GM21737 (cell line): ENCODE data around the gene HOXD10.

ENCODE experiments used
- ATAC-seq: cut with Tn5 transposase; IDR thresholded peaks from one replicate; pipeline ENCODE4 v1.9.1; 2021; ENCODE audit warnings: mild to moderate bottlenecking, moderate library complexity; ENCODE audit not compliant: unreplicated experiment

The HOXD10 gene

DNA sequence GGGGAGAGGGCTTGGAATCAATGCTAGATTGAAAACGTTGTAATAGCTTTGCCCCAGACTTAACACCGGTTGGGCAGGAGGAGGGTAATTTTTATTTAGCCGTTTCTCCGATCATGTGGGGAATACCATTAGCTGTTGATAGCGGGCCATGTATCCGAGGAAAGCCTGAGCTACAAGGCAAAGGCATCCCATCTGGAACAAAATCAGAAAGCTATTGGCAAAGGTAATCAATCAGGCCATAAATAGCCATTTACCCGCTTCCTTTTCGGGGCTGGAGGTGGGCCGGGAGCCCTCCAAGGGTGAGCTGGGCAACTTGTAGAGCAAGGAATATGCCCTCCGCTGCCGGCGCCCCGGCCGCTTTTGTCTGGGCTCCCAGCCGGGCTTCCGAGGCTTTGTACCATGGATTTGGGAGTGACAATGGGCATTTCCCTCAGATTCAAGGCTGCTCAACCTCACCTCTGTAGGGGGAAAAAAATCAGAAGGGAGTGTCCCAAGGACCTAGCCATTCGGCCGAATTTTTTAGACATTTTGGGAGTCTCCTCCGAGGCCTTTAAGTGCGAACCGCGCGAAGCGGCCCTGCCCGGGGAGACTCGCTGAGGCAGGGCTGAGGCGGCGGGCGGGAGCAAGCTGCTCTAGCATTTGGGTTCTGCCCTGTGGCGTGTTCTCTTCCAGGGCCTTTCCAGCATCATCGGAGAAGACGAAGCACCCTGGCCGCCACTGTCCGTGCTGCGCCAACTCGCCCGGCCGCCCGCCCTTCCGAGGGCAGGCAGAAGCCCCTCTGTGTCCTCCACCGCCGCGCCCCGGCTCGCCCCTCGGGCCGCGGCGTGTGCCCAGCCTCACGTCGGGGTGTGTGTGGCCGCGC is 4.8 kb downstream of the HOXD10 start:
- no peak for ATAC-seq

DNA sequence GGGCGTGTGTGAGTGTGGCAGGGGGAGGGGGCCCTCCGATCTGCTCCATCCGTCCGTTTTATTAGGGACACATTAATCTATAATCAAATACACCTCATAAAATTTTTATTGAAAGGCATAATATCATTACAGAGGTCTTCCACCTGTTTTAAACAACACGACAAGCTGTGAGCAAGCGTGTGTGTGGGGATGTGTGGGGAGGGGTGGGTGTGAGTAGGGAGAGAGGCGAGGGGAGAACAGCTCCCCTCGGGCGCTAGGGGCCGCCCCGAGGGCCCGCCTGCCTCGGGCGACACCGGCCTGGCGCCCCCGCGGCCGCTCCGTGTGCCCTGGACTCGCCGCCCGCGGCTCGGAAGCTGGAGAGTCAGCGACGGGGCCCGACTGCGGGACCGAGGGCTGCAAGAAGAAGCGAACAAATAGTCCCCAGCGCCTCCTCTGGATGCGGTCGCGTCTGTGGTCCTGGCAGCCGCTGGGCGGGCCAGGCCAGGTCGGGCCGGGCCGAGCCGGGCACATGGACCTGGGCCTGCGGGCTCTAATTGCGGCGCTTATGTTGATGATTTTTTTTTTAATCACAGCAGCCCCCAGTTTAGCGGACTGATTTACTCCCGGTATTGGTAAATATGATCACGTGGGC is 5.6 kb downstream of the HOXD10 start:
- ATAC-seq, result no peak

DNA sequence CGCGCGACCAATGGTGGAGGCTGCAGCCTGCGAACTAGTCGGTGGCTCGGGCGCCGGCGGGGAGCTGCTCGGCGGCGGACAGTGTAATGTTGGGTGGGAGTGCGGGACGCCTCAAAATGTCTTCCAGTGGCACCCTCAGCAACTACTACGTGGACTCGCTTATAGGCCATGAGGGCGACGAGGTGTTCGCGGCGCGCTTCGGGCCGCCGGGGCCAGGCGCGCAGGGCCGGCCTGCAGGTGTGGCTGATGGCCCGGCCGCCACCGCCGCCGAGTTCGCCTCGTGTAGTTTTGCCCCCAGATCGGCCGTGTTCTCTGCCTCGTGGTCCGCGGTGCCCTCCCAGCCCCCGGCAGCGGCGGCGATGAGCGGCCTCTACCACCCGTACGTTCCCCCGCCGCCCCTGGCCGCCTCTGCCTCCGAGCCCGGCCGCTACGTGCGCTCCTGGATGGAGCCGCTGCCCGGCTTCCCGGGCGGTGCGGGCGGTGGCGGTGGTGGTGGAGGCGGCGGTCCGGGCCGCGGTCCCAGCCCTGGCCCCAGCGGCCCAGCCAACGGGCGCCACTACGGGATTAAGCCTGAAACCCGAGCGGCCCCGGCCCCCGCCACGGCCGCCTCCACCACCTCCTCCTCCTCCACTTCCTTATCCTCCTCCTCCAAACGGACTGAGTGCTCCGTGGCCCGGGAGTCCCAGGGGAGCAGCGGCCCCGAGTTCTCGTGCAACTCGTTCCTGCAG is 6.3 kb downstream of the HOXD10 start, which contains the start of gene HOXD9:
Gene HOXD9, plus strand, starts transcription at position 37 of the 728 bp plus-strand sequence. Its CDS starts 50 bp downstream, at position 87.
- ATAC-seq, result no peak

DNA sequence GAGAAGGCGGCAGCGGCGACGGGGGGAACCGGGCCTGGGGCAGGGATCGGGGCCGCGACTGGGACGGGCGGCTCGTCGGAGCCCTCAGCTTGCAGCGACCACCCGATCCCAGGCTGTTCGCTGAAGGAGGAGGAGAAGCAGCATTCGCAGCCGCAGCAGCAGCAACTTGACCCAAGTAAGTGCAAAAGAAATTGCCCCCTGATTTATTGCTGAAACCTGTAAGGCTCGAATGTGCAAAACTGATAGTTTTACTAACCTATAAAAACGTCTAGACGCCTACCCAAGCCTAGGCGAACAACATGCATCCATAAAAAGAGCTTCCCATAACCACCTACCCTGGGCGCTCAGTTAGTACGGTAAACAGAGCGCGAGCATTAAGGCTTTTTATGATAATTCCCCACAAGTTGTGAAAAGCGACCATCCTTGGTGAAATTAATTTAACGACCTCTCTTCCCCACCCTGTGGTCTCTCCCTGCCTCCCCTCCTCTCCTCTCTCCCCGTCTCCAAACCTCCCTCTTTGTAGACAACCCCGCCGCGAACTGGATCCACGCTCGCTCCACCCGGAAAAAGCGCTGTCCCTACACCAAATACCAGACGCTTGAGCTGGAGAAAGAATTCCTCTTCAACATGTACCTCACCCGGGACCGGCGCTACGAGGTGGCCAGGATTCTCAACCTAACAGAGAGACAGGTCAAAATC is 7.0 kb downstream of the HOXD10 start:
- no peak for ATAC-seq

DNA sequence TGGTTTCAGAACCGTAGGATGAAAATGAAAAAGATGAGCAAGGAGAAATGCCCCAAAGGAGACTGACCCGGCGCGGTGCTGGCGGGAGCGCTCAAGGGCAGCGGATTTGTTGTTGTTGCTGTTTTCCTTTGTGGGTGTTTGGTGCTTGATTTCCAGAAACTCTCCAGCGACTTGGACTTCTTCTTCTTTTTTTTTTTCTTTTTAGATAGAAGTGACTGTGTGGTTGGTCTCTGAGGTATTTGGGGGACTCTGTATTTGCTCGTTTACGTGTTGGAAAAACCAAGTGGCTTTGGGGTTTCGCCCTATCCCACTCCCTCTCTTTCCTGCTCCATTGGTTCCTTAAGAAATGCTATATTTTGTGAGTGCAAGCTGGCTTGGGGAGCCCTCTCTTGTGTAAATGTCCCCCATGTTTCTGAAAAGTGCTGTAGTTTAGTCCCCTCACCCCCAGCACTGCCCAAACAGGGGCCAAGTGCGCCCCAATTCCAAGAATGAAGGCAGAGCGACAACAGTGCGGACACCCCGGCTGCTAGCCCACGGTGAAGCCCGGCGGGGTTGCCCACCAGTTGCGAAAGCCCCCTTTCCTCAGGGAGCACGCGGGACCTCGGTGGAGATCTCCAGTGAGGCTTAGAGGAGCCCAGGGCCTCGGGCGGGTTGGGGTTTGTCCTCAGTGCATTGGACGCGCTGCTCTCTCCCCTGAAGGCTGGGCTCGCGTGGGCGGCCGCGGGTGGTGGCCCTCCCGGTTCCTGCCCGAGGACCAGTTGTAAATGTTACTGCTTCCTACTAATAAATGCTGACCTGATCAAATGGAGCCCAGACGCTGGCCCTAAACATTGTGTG is 7.8 kb downstream of the HOXD10 start:
- ATAC-seq, result no peak

DNA sequence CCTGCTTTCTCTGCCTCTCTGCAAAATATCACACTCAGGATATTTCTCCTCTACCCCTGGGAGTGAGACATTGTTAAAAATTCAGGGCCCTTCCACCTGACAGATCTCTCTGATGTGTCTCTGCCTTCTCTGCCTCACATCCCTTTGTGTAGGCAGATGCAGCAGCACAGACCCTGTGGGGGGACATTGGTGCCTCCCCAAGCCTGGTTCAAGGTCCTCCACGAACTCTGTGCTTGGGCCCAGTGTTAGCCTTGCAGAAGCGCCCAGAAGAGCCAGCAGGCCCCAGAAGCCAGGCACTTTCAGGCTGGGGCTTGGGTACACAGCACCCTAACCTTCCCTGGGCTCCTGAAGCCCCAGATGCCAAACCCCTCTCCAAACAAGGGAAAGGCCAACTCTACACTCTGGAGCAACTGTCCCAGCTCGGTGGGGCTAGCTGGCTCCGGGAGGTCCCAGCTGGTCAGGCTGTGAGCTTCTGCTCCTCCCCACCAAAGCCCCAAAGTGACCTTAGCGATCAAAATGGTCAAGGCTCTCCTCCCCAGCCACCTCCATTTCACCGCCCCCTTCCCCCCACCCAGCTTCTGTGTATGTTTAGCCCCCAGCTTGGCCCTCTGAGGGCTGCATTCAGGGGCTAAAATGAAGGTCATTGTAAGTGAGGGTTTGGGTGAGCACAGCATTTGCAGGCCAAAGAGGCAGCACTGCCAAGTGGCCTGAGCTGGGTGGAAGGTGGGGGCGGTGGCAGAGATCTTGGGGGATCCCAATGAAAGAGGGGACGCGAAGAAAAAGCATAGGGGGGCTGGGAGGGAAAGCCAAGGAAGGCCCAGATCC is 8.6 kb downstream of the HOXD10 start:
- no peak for ATAC-seq

DNA sequence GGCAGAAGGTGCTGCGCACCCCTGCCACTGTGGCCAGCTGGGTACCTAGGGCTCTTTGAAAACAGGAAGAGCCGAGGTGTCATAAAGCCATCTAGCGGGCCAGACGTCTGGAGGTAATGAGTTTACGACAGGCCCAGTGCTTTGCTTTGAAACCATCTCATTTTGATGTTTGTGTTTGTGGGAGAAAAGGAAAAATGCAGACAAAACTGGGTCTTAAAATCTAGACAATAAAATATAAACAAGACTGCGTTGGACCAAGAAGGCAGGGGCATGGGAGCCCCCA is 9.1 kb downstream of the HOXD10 start:
- ATAC-seq, result no peak

DNA sequence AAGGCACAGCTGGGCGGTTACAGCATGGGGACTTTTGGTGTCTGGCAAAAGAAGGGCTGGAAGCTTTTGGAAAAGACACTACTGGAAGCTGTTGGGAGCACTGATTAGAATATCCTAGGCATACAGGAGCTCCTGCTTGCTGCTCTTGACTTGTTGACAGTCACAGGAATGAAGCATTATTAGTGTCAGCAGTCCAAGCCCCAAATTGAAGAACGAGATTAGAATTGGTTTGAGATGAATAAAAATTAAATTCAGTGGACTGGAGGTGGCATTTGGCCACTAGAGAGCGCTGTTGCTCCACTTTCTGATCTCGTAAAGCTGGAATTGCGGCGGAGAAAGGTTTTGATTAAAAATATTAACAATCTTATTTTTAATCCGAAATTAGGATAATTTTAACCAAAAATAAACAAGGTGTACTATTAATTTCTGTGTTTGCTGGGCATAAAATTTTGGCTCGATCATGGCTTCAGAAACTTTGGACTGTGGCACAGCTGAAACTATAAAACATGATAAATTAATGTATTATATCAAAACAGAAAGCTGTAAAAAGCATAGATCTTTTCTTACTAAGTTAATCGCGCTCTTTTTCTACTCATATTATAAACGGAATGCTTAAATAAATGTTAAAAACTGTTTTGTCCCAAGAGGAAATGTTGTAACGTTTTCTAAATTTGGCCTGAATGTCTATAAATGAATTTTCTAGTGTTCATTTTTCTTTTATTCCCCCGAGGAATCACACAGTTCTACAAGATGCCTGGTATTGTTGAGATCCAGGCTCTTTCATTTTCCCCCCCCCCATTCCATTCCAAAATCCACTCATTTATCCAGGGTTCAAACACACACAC is 10.6 kb downstream of the HOXD10 start:
- ATAC-seq, result no peak

DNA sequence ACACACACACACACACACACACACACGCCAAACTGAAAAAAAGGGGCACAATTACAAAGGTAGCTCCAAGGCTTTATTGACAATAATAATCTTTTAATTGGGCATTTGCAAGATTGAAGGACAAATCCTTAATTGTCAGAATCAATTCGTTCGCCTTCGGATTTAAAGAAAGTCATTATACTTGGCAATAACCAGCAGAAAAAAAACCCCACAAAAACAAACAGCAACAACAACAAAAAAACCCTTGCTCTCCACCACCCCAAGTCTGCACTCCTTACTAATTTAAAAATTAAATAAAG is 11.1 kb downstream of the HOXD10 start:
- no peak for ATAC-seq

DNA sequence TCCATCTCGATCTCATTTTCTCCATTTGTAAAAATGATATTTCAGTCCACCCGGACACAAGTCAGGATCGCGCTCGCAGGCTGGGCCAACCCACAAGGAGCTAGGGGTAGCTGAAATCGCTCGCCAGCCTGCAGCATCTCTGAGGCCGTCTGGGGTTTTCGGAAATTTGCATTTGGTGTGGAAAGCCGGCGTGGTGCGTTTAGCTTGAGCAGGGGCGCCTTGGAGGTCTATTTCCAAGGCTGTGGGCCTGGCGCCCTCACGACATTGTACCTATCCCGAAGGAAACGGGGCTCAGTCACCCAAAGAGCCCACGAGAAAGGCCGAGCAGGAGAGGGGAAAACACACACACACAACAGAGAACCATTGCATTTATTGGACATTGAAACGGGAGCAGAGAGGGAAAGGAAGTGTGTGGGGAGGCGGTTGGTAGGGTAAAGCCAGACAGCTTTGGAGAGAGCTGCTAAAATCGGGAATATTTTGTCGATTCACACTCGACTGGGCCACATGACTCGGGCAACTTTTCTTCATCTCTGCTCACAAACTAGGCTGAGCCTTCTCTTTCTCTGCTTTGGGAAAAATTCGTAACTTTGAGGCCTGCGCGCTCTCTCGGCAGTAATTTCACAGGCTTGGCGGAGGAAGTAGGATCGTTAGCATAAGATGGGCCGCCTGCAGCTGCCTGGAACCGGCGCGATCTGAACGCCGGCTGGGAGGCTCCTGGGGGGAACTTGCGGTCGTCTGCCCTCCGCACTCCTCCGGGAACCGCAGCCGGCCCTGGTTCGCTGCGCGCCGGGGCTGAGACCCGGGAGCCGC is 11.8 kb downstream of the HOXD10 start:
- ATAC-seq, result no peak

DNA sequence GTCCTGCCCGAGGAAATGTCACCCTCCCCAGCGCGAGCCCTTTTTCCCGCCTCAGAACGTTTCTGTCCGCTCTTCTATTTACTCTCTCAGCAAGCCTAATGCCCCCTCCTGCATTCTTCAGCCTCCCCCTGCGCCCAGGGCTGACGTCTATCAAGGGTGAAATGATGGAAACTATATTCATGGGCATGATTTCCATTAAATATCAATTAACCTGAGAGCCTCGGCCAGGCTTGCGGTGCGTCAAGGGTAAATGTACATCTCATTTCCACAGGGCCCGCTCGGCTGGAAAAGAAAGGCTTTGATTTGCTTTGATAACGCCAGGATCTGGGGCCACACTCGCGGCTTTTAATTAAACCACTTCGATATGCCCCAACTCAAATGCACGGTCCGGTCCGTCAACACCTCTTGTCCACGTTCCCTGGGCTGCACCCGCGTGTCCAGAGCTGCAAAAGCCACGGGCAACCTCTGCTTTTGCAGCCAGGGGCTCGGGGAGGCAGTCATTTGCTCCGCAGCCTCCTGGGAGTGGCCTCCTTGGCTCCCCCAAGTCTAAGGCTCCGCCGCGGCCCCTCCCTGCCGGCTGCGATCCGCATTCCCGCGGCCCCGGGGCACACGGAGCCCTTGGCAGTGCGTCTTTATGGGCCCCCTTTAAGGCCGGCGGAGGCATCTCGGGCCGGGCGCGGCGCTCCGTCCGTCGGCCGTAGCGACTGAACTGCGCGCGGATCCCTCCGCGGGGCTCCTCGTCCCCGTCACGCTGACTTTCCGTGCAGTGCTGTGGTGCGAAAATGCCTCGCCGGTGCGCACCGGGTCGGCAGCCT is 12.6 kb downstream of the HOXD10 start, which contains the start of gene HOXD8:
Gene HOXD8, plus strand, starts transcription at position 724 of the 815 bp plus-strand sequence. CDS start 662 bp downstream, outside the sequence.
- ATAC-seq, result no peak

DNA sequence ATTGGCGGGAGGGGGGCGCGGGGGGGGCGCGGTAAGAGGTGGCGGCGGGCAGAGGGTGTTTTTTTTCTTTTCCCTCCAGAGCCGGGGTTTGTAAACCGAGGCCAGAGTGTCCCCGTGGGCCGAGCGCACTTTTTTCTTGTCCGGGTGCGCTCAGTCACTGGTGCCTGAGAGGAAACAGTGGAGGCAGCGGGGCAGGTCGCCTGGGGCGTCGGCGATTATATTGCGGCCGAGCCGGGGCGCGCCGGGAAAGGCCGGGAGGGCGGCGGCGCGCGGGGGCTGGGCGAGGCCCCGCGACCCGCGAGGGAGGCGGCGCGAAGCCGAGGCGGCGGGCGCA is 13.2 kb downstream of the HOXD10 start:
- no peak for ATAC-seq

DNA sequence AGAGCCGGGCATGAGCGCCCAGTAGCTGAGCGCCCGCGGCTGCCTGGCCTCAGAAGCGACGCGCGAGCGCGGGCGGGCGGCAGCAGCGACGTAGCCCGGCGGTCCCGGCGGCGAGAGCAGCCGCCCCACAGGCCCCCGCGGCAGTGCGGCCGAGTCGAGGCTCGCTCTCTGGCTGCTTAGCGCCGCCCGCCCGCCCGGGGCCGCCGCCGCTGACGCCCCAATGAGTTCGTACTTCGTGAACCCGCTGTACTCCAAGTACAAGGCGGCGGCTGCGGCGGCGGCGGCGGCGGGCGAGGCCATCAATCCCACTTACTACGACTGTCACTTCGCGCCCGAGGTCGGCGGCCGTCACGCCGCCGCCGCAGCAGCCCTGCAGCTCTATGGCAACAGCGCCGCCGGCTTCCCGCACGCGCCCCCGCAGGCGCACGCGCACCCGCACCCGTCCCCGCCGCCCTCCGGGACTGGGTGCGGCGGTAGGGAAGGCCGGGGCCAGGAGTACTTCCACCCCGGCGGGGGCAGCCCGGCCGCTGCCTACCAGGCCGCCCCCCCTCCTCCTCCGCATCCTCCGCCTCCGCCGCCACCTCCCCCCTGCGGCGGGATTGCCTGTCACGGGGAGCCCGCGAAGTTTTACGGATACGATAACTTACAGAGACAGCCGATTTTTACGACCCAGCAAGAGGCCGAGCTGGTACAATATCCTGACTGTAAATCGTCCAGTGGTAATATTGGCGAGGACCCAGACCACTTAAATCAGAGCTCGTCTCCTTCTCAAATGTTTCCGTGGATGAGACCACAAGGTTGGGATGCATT is 13.8 kb downstream of the HOXD10 start:
- ATAC-seq, result no peak

DNA sequence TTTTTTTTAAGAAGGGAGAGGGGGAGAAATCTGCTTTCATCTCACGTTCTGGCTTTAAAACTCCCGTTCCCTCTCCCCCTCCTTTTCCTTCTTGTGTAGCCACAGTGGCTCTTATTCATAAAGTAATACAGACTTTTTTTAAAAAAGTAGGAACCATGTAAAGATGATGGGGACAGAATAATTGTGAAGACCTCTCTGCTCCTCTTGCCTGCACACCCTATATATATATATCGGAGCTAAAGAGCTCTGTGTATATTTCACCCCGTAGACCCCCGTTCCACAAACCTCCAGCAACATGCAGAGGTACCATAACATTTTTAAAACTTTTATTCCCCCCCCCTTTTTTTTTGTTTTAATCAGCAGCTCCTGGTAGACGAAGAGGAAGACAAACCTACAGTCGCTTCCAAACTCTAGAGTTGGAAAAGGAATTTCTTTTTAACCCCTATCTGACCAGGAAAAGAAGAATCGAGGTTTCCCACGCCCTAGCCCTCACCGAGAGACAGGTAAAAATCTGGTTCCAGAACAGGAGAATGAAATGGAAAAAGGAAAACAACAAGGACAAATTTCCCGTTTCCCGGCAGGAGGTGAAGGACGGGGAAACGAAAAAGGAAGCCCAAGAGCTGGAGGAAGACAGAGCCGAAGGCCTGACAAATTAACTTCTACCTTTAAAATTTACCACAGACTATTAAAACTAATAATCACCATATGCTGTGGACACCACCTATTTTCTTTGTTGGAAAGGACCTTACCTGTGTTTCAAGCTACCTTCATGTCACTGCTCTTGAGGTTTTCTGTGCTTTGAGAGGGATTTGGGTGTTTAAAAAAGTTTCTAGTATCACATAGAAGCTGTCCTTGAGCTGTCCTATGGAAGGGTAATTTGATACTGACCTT is 14.6 kb downstream of the HOXD10 start:
- no peak for ATAC-seq

DNA sequence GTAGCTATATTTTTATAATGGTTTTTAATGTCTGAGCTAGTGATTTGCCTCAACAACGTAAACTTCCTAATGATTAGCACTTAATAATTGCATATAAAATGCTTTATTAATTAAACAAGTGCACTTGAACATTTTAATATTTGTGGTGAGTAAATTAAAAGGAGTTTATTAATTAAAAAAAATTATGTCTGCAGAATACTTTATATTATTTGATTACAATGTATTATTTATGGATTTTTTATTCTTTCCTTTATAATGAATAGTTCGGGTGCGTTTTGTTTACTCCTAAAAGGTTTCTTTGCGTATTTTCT is 15.2 kb downstream of the HOXD10 start:
- ATAC-seq, result no peak
